Stimulated activated CD4-positive, alpha-beta T cell treated with anti-CD3 and anti-CD28 coated beads, Interleukin-4, amount 100 ng/mL, for 48 hours (primary cell): Measurements from ENCODE around the gene ARID5A.
"Not testable (repeated sequence)": the region's sequence is repeated elsewhere in the genome, so short reads cannot be mapped to it uniquely, and the experiment has no call there.

Source experiments
- DNase-seq, 2 donors: peaks; one replicate each; pipeline ENCODE4 v3.0.0-alpha.2; 2020; ENCODE audit warnings: low read depth in 2 of 2

The ARID5A gene

DNA sequence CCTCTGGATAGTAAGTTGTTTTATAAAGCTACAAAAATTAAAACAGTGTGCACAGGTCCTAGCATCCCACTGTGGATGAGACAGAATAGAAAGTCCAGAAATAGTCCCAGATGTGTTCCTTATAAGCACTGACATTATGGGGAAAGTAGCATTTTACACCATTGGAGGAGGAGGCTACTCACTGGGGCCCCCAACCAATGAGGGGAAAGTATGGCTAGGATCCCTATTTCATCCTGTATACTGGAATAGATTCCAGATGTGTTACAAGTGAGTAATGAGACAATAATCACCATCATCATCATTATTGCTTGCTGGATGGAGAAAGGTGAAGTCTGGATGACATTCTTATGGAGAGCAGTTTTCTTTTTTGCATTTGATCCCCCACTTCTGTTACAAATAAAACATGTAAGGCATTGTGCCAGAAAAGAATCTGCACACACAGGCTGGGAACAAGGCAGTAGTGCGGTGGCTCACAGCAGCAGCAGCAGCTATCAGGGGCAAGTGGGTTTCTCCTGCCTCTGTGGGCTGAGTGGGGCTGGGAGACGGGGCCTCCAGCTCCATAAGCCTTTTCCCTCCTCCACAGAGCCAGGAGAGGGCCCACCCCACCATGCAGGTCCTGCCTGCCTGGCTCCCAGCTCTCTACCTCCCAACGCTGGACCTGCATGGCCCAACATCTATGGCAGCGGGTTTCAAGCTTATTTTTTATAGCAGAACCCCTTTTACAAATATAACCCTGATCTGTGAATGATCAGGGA, 5.0 kb downstream of the ARID5A start:
- DNase-seq: no peak

DNA sequence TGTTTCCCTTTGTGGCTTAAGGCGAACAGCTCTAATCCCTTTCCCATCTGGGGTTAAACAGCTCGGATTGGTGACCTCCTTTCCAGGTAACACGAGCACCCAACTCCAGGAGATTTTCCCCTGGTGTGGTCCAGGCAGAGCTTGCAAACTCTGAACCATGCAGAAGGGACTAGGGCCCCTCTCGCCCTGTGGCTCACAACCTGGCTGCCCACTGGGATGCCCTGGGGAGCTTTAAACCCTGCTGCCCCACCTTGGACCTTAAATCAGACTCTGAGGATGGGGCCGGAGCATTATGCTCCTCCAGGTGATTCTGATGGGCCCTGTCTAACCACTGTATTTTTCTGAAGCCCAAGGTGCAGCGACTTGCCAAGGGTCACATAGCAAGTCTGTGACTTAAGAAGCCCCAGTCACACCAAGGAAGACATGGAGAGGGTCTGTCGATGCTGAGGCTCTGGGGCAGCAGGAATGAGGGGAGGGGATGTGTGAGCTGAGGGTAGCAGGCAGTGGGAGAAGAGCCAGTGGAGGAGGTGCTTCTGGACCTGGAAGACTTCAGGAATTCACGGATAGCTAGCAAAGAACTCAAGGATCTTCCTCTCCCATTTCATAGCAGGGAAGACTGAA, 5.9 kb downstream of the ARID5A start:
- DNase-seq: no peak

DNA sequence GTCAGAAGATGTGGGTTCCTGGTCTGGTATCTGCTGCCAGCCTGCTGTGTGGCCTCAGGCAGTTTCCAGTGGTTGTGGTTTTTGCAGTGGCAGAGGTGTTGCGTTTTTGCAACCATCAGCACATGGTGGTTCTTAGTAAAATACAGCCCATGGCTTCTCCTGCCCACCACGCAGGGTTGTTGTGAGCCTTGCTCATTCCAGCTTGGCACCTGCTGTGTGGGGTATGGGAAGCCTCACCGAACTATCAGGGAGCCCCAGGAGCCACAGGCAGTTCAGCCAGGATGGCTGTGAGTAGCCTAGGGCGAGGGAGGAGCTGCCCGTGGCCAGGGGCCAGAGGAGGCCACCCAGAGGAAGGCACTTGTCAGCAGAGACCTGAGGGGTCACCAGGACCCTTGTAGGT, 9.8 kb downstream of the ARID5A start:
- DNase-seq: no peak

DNA sequence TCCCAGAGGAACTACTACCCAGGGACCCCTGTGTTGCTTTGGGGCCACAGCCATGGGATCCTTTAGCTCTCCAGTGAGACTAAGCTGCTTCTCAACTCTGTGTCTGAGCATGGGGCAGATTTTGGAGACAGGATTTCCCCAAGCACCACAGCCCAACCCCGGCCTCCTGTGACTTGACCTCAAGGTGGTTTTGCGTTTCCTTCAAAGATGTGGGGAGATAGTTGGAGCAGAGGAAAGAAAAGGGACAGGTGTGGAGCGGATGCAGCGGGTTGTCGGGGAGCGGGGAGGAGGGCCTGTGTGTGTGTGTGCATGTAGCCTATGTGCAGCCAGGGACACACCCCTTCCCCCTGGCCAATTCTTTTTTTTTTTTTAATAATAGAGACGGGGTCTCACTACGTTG, 10.2 kb downstream of the ARID5A start:
- no peak for DNase-seq

DNA sequence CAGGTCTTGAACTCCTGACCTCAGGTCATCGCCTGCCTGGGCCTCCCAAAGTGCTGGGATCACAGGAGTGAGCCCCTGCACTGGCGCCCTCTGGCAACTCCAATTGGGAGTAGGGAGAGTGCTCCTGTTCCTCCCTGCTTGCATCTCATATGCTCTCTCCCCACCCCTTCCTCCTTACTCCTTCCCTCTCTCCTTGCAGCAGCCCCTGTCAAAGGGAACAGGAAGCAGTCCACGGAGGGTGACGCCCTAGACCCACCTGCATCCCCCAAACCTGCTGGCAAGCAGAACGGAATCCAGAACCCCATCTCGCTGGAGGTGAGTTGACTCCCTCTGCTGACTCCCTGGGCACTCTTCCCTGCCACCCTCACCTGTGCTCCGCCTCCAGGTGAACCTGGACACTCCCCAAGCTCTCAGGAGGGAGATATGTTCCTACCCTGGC, 10.7 kb downstream of the ARID5A start:
- DNase-seq: no peak

DNA sequence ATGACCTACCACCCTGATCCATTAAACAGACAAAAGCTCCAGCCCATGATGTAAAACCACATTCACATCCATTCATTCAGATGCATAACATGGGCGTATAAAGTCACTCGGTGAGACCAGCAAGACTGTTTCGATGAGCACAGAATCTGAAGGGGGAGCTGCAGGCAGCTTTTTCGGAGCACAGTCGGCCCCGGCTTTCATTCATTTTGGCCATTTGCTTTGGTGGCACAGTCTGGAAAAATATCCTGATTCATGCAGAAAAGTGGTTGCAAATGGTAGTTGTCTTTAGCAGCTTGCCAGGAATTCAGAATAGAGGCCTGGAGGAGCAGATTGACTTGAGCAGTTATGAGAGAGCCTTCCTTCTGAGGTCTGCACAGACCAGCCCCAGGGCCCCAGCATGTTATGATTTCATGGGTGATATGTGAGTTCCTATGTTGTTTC, 11.2 kb downstream of the ARID5A start:
- no peak for DNase-seq

DNA sequence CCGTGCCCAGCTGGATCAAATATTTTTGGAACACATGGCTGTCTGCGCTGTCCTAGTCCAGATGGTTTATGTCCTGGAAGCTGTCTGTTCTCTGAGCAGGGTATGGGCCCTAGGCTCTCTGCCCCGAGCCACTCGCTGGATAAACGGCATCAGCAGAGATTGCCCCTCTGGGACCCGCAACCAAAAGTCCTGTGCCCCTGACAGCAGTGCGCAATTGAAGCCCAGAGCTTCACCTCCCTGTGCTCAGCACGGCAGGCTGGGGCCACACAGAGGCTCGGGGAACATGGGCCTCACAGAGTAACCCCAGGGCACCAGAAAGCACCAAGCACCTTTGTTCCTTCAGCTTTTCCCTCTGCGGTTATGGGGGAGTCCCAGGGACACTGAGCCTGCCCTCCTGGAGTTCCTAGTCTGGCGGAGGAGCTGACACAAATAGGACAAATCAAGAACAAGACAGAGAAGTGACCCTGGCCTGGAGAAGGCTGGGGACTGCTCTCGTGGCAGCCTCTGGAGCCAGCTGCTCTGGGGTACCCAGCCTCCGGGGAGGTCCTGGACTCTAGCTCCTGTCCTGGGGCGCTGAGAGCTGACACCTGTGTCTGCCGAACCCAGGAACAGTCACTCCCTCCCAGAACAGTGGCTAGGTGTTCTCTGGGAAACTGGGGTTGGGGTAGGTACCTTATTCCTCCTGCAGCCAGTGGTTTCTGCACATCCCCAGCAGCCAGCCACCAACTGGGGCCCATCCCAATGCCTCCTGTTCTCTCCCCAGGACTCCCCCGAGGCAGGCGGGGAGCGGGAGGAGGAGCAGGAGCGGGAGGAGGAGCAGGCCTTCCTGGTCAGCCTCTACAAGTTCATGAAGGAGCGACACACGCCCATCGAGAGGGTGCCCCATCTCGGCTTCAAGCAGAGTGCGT, 12.3 kb downstream of the ARID5A start:
- DNase-seq: no peak

DNA sequence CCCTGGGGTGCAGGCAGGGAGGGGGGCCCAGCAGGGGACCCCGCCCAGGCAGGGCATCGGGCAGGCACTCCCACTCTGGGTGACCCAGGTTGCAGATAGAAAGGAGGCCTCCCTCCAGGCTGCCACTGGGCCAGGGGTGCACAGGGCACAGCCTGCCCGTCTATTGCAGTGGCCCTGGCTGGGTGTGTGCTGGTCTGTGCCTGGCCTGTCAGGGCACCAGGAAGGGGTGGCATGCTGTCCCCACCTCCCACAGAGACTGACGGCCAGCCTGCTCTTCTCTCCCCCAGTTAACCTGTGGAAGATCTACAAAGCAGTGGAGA, 12.9 kb downstream of the ARID5A start:
- no peak for DNase-seq

DNA sequence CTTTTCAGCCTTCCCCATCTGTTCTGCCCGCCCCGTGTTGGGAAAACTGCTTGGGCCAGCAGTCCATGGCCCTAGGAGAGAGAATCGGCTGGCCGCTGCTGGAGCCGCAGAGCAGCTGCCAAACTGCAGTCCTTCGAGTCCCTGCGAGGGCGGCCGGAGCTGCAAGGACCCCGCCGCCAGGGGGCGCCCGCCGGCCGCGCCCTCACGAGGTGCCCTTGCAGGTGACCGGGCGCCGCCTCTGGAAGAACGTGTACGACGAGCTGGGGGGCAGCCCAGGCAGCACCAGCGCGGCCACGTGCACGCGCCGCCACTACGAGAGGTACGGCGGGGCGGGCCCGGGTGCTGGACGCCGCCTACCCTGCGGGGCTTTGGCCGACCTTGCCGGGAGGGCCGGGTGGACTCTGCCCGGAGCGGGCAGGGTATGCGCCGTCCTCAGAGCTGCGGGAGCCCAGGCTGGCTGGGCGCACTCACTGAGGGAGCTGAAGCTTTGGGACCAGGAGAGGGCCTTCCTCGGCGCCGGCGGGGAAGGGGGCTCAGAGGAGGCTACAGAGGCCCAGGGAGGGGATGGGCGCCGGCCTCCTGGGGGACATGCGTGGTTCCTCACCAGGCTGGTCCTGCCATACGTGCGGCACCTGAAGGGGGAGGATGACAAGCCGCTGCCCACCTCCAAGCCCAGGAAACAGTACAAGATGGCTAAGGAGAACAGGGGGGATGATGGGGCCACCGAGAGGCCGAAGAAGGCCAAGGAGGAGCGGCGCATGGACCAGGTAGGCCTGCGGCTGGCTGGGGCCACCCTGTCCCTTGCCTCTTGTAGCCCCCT, 13.6 kb downstream of the ARID5A start:
- DNase-seq: no peak

DNA sequence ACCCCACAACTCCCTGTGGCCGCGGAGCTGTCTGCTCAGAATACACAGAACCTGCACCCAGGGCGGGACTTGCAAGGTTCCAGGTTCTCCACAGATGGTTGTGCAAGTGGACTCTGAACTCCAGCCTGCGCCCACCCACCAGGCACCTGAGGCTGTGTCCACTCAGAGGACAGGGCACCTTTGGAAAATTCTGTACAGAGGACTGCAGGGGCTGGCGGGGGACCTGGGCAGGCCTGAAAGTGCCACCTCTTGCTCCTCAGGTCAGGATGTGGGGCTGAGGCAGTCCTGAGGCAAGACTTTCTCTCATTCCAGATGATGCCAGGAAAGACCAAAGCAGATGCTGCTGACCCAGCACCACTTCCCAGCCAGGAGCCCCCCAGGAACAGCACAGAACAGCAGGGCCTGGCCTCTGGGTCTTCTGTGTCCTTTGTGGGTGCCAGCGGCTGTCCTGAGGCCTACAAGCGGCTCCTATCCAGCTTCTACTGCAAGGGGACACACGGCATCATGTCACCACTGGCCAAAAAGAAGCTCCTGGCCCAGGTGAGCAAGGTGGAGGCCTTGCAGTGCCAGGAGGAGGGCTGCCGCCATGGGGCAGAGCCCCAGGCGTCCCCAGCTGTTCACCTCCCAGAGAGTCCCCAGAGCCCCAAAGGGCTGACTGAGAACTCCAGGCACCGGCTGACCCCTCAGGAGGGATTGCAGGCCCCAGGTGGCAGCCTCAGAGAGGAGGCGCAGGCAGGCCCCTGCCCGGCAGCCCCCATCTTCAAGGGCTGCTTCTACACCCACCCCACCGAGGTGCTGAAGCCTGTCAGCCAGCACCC, 14.4 kb downstream of the ARID5A start:
- no peak for DNase-seq

DNA sequence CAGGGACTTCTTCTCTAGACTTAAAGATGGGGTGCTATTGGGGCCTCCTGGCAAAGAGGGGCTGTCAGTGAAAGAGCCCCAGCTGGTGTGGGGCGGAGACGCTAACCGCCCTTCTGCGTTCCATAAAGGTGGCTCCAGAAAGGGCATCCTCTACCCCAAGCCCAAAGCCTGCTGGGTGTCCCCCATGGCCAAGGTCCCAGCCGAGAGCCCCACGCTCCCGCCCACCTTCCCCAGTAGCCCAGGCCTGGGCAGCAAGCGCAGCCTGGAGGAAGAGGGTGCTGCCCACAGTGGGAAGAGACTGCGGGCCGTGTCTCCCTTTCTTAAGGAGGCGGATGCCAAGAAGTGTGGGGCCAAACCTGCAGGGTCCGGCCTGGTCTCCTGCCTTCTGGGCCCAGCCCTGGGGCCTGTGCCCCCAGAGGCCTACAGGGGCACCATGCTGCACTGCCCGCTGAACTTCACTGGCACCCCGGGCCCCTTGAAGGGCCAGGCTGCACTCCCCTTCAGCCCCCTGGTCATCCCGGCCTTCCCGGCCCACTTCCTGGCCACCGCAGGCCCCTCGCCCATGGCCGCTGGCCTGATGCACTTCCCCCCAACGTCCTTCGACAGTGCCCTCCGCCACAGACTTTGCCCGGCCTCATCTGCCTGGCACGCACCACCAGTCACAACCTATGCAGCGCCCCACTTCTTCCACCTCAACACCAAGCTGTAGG, 15.2 kb downstream of the ARID5A start:
- no peak for DNase-seq

DNA sequence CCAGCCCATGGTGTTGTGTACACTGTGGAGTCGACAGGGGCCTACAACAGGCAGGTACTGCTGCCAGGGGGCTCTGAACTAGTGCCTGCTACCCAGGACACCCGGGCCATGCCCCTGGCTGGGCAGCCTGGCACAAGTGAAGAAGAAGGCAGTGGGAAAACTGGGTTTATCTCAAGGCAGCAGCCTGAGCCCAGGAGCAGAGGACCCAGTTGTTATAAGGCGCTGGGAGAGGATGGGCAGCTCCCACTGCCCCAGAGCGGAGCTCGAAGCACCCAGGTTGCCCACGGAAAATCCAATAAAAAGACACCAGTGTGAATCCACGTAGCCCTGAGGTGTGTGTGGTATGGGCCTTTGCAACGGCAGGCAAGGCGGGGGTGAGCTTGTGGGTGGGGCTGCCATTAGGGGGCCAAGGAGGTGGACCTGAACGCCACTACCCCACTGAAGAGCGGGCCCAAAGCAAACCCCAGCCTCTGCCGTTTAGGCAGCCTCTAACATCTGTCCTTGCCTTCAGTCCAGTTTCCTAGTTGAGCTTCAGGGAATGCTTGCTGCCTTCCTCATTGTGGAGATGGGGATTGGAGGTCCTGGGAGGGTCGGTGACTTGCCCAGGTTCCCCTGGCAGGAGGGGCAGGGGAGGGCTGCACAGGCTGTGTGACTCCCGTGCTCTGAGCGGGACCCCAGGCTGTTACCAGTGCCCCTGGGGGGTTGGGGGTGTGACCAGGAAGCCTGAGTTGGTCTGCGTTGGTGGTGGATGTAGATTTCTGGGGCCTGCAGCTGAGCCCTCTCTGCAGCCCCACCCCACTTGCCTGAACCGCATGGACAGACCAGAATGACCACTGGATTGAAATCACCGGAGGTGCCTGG, 16.0 kb downstream of the ARID5A start:
- no peak for DNase-seq

DNA sequence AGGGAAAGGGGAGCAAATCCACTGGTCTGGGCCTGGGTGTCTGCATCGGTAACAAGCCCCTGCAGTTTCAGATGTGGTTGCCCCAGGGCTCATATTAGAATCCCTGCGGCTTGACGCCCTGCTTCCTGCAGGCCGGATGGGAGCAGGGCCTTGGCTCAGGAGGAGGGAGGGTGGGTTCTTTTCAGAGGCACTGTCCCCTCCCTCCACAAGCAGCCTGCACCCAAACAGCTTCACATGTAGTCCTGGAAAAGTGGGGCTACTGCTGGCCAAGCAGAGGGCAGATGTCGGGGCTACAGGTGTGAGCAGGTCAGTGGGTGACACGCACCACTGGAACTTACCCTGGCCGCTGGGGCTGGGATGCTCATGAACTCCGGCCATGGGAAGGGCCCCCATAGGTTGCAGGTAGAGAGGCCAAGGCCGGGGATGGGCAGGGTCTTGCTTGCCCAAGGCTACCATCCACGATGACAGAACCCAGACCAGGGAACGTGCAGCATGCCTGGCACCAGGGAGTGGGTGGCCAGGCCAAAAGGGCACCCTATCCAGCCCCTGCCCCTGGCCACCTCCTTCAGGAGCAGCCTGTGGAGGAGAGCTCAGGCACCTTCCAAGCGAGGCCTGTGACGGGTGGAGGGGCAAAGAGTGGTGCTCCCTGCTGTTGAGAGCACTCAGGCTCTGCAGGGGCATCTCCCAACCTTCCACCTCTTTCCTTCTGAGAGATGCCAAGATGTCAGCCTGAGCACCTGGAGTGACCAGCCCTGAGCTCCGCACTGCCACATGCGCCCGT, 16.8 kb downstream of the ARID5A start:
- no peak for DNase-seq

DNA sequence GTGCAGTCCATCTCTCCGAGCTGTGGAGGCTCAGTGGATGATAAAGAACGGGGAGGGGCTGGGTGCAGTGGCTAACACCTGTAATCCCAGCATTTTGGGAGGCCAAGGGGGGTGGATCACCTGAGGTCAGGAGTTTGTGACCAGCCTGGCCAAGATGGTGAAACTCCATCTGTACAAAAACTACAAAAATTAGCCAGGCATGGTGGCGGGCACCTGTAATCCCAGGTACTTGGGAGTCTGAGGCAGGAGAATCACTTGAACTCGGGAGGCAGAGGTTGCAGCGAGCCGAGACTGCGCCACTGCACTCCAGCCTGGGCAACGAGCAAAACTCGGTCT, 17.4 kb downstream of the ARID5A start:
- not testable (repeated sequence) for DNase-seq

DNA sequence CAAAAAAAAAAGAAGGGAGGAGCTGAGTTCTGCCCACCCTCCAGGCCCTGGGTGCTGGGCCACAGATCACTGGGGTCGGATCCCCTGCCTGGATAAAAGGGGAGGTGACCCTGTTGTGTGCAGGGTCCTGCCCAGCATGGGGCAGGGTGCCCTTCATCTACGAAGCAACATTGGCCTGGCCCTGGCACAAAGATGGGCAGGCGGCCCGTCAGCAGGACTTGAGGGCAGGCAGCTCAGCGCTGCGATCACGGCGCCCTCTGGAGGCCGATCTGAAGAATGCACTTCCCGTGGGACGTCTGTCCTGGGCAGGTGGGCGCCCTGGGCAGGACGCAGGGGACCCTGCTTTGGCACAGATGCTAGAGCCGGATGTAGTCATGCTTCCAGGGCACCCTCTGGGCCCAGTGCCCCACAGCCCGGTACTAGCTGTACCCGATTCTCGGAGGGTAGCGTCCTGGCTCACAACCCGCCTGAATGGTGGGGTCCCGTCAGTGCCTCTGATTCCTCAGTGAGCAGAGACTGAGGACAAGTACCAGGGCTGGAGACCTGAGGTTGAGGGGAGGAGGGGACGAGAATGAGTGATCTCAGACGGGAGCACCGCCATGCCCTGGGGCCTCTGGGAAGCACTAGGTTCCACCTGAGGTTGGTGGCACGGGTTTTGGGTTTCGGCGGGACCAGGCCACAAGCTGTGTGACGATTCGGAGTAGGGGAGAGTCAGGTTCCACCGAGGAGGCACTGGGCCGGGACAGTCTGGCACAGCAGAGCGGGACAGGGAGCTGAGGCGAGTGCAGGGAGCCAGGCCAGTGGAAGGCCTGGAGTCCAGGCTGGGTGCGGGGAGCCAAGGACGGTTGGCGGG, 18.0 kb downstream of the ARID5A start:
- peak in 1 of 2 donors; percentile 56 for DNase-seq

DNA sequence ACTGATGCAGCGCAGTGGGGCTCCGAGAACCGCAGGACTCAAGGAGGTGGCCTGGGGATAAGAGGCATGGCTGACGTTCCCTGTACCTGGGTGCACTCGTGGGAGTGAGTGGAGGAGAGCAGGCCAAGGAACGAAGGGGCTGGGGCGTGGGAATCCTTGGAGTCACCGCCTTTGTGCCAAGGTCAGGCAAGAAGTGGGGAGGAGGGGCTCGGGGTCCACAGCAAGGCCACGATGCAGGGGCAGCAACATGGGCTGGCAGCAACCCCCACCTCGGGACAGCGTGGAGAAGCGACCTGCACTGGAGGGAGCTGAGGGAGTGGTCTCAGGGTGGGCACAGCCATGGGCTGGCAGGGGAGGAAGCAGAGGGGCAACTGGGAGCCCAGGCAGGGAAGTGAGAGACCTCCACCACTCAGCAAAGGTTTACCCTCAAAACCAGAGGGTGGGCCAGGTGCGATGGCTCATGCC, 18.6 kb downstream of the ARID5A start:
- no peak for DNase-seq
